Endothelial cell of umbilical vein (primary cell): ENCODE data around the gene PIGH. TPM values are rescaled to one million over a fixed set of nuclear protein-coding genes. Genes with fewer than 3 reads are reported as not detected.

Experiments used
- BruUV-seq: library from RNA; stranded (reverse); fragments of 400-500 nt; replicated peaks from 2 replicates; lab custom pipeline; 2021; lab: Mats Ljungman, UMichigan
- CTCF ChIA-PET: fragments of 300-600, 350-600 bp; sonication (Branson Sonifier 250); formaldehyde crosslinking; loops from one replicate; lab custom pipeline; 2021; ENCODE audit warnings: antibody characterized with exemption, inconsistent platforms; lab: Charles Lee
- POLR2A ChIA-PET: fragments of 300-600, 350-600 bp; sonication (Branson Sonifier 250); formaldehyde crosslinking; loops from one replicate; lab custom pipeline; 2021; ENCODE audit warnings: antibody characterized with exemption, inconsistent platforms; lab: Charles Lee
- DNase-seq: peaks from one replicate; pipeline ENCODE4 v3.0.0-alpha.2; 2011; ENCODE audit warnings: low read depth, low spot score
- FAIRE-seq: peaks from 2 replicates; lab custom pipeline; 2011; peaks lifted over from hg19 to GRCh38; lab: Jason Lieb, UNC
- H2AFZ ChIP-seq: 2 replicates; pipeline ENCODE4 v1.6.0; 2012; ENCODE audit warnings: low read depth, low read length, control low read depth, inconsistent platforms
- H3K27ac ChIP-seq: 2 replicates; pipeline ENCODE4 v1.5.1; 2011; ENCODE audit warnings: low read depth, mild to moderate bottlenecking, control low read depth, low read length, moderate library complexity; ENCODE audit not compliant: insufficient read depth
- H3K27me3 ChIP-seq, 2 experiments: 2 replicates each; pipeline versions ENCODE4 v1.6.0 to v1.6.1; 2011; ENCODE audit warnings: low read length in 2 of 2, mixed read lengths in 1 of 2; ENCODE audit not compliant: control insufficient read depth in 2 of 2, insufficient read depth in 2 of 2
- H3K36me3 ChIP-seq, 2 experiments: 2 replicates in 1 of 2; 3 replicates in 1 of 2; pipeline ENCODE4 v1.5.1; 2011; ENCODE audit warnings: low read length in 2 of 2, mild to moderate bottlenecking in 1 of 2, moderate library complexity in 1 of 2; ENCODE audit not compliant: control insufficient read depth in 2 of 2, insufficient read depth in 2 of 2; ENCODE audit errors: extremely low read depth in 1 of 2
- H3K4me1 ChIP-seq: 3 replicates; pipeline ENCODE4 v1.5.1; 2011; ENCODE audit warnings: mild to moderate bottlenecking, low read length; ENCODE audit not compliant: control insufficient read depth, insufficient read depth; ENCODE audit errors: extremely low read depth
- H3K4me2 ChIP-seq: 2 replicates; pipeline ENCODE4 v1.6.1; 2011; ENCODE audit warnings: low read length, control low read depth, mixed read lengths; ENCODE audit not compliant: insufficient read depth
- H3K4me3 ChIP-seq, 3 experiments: fragments of 200-600 bp in 1 of 3; sonication (generic), shearing (Covaris generic) in 1 of 3; replicated peaks in 1 of 3; 2 replicates each; pipeline ENCODE4 v1.5.1; 2011 to 2016; ENCODE audit warnings: control low read depth in 3 of 3, low read length in 3 of 3, mild to moderate bottlenecking in 2 of 3, inconsistent platforms in 1 of 3, low read depth in 1 of 3, moderate library complexity in 1 of 3; ENCODE audit not compliant: insufficient read depth in 1 of 3
- H3K79me2 ChIP-seq: 2 replicates; pipeline ENCODE4 v1.6.0; 2012; ENCODE audit warnings: low read length, inconsistent platforms; ENCODE audit not compliant: control insufficient read depth, insufficient read depth
- H3K9ac ChIP-seq: replicated peaks from 2 replicates; pipeline ENCODE3; 2011; ENCODE audit warnings: low read length, control low read depth; ENCODE audit not compliant: insufficient read depth; ENCODE audit errors: extremely low read depth
- H3K9me1 ChIP-seq: replicated peaks from 3 replicates; pipeline ENCODE4 v1.6.0; 2011; ENCODE audit warnings: mild to moderate bottlenecking, low read length; ENCODE audit not compliant: control insufficient read depth, insufficient read depth; ENCODE audit errors: extremely low read depth
- H3K9me3 ChIP-seq: replicated peaks from 2 replicates; pipeline ENCODE4 v1.5.1; 2012; ENCODE audit warnings: low read length, inconsistent platforms; ENCODE audit not compliant: control insufficient read depth, insufficient read depth
- H4K20me1 ChIP-seq: replicated peaks from 2 replicates; pipeline ENCODE3; 2011; ENCODE audit warnings: mild to moderate bottlenecking, low read length; ENCODE audit not compliant: control insufficient read depth, insufficient read depth; ENCODE audit errors: extremely low read depth
- EZH2 ChIP-seq: IDR thresholded peaks from 2 replicates; pipeline ENCODE4 v1.6.1; 2012; ENCODE audit warnings: borderline replicate concordance, low read depth, mild to moderate bottlenecking, moderate library complexity, low read length, inconsistent platforms; ENCODE audit not compliant: severe bottlenecking
- GATA2 ChIP-seq: IDR thresholded peaks from 2 replicates; pipeline ENCODE4 v1.7.0; 2011; ENCODE audit warnings: low read depth, mild to moderate bottlenecking, moderate library complexity, mixed read lengths, low read length; ENCODE audit not compliant: insufficient read length, insufficient read depth
- POLR2AphosphoS5 ChIP-seq: IDR thresholded peaks from 2 replicates; pipeline ENCODE4 v1.6.1; 2012; ENCODE audit warnings: low read depth, mild to moderate bottlenecking, control low read depth, low read length, moderate library complexity; ENCODE audit not compliant: insufficient read depth
- dilution Hi-C: fragments of 300-500 bp; cut with MboI; formaldehyde crosslinking; loops from one replicate; pipeline ENCODE4 v1.15.0; 2019; ENCODE audit warnings: low sequenced_read_pairs; ENCODE audit not compliant: extremely low pct_ligation_motif_present
- intact Hi-C: fragments of 100-400 bp; cut with micrococcal nuclease; formaldehyde crosslinking; loops from one replicate; pipeline ENCODE4 v1.10.0; 2022
- polyA plus RNA-seq, 4 experiments: library from polyadenylated mRNA; depleted of rRNA in 3 of 4; stranded (reverse) in 3 of 4; unstranded in 1 of 4; fragments of >200 nt; gene quantifications; 2 replicates each; pipeline versions ENCODE4 v1.2.1 to v1.2.3, GENCODE V29; 2011 to 2012; ENCODE audit warnings: missing spikeins in 1 of 4
- total RNA-seq: library from RNA; stranded (reverse); gene quantifications from 2 replicates; pipeline ENCODE4 v1.2.3, GENCODE V29; 2021
- TF ChIP-seq, protein P1 (sequence below): IDR thresholded peaks from 2 replicates; pipeline ENCODE4 v1.6.1; 2011; ENCODE audit not compliant: insufficient read depth, insufficient read length
- TF ChIP-seq, protein P2 (sequence below), 2 donors: IDR thresholded peaks; 1 replicate in 1 of 2; 2 replicates in 1 of 2; pipeline ENCODE4 v1.5.1; 2011; ENCODE audit warnings: low read length in 2 of 2, mild to moderate bottlenecking in 2 of 2, moderate library complexity in 2 of 2, control low read depth in 1 of 2, inconsistent platforms in 1 of 2, low read depth in 1 of 2; ENCODE audit not compliant: insufficient read depth in 1 of 2; ENCODE audit errors: extremely low read depth in 1 of 2

Gene PIGH
- total and polyA plus RNA-seq, 2 donors (not counting 3 experiments of a cell fraction or from before 2014, with no cell fraction given): 12.3 to 18.0 TPM

DNA sequence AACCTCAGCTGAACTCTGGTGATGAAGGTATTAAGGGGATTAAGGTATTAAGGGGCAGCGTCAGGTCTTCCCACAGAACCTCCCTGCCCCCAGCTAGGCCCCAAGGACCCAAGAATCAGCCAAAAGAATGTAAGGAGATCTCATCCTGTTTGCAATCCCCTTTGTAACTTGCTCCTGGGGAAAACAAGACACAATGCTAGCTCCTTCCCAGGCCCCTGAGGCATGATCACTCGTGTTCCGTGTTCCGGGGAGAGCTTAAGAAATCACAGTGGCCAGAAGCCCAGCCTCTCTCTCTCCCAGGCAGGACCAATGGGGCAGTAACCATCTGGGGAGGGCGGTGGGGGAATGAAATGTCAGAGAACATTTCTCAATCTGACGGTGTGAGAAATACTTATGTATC, 33.2 kb downstream of the PIGH start:
- Histone ChIP-seq H3K27ac (no peak overlapping the region), H3K4me1 (no peaks in the 10 kb centered on the region), H3K4me2 (no peak overlapping the region), H3K9ac (no peak overlapping the region), H2AFZ (no peak overlapping the region), H3K9me1 (no peaks in the 10 kb centered on the region), H3K27me3 (peaks cover 0 to 4% of the 10 kb centered on the region in 2 experiments), H3K4me3 (no peak overlapping the region), H3K9me3 (no peaks in the 10 kb centered on the region), H4K20me1 (no peaks in the 10 kb centered on the region), H3K79me2 (no peaks in the 10 kb centered on the region), H3K36me3 (no peaks in the 10 kb centered on the region)
- ChIA-PET CTCF (interaction anchor here (1.0 to 4.6 kb wide), 7 partner anchors 10 to 140 kb away, joined by 3 to 36 read pairs (median 4); no protein-coding TSS in a partner anchor), POLR2A (no interaction called here)
- TF ChIP-seq GATA2 (no peak), EZH2 (no peak)
- intact Hi-C loops (no loop called here), dilution Hi-C loops (no loop called here)
- FAIRE-seq (no peak), DNase-seq (no peak)
- no TSS peak for BruUV-seq

DNA sequence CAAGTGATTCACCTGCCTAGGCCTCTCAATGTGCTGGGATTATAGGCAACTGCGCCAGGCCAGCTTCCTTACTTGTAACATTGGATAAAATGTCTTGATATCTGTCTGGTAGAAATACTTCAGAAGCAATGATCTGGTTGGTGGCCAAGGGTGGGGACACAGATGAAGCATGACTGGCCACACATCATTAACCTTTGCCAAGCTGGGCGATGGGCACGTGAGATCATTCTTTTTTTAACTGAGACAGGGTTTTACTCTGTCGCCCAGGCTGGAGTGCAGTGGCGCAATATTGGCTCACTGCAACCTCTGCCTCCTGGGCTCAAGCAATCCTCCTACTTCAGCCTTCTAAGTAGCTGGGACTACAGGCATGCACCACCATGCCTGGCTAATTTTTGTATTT, 35.8 kb downstream of the PIGH start:
- peaks cover 0 to 4% of the 10 kb centered on the region in 2 experiments for H3K27me3 ChIP-seq
- no peaks in the 10 kb centered on the region for H3K79me2 ChIP-seq
- H3K9me1 ChIP-seq: no peaks in the 10 kb centered on the region
- FAIRE-seq: no peak
- no peak overlapping the region for H3K9ac ChIP-seq
- H3K27ac ChIP-seq: no peak overlapping the region
- no peaks in the 10 kb centered on the region for H3K36me3 ChIP-seq
- H3K4me1 ChIP-seq: no peaks in the 10 kb centered on the region
- no TSS peak for BruUV-seq
- intact Hi-C loops (no loop called here), dilution Hi-C loops (no loop called here)
- H4K20me1 ChIP-seq: no peaks in the 10 kb centered on the region
- H3K4me2 ChIP-seq: no peak overlapping the region
- no peak overlapping the region for H2AFZ ChIP-seq
- CTCF ChIA-PET: interaction anchor here (0.9 to 4.6 kb wide), 3 partner anchors 22 to 140 kb away, joined by 3 to 36 read pairs (median 8); no protein-coding TSS in a partner anchor
- TF ChIP-seq, protein P1, sequence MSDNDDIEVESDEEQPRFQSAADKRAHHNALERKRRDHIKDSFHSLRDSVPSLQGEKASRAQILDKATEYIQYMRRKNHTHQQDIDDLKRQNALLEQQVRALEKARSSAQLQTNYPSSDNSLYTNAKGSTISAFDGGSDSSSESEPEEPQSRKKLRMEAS: no peak
- TF ChIP-seq, protein P2, sequence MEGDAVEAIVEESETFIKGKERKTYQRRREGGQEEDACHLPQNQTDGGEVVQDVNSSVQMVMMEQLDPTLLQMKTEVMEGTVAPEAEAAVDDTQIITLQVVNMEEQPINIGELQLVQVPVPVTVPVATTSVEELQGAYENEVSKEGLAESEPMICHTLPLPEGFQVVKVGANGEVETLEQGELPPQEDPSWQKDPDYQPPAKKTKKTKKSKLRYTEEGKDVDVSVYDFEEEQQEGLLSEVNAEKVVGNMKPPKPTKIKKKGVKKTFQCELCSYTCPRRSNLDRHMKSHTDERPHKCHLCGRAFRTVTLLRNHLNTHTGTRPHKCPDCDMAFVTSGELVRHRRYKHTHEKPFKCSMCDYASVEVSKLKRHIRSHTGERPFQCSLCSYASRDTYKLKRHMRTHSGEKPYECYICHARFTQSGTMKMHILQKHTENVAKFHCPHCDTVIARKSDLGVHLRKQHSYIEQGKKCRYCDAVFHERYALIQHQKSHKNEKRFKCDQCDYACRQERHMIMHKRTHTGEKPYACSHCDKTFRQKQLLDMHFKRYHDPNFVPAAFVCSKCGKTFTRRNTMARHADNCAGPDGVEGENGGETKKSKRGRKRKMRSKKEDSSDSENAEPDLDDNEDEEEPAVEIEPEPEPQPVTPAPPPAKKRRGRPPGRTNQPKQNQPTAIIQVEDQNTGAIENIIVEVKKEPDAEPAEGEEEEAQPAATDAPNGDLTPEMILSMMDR (IDR thresholded peaks at IDR 0.05; ENCODE audit: extremely low read depth in 1 of 2, insufficient read depth in 1 of 2, low read depth in 1 of 2, low read length in 2 of 2): no peak
- TF ChIP-seq GATA2 (no peak), POLR2AphosphoS5 (no peak)
- no peak overlapping the region for H3K4me3 ChIP-seq
- POLR2A ChIA-PET: no interaction called here
- no peak for DNase-seq
- no peaks in the 10 kb centered on the region for H3K9me3 ChIP-seq
